ENCODE data around the gene PXT1. TPM values are rescaled to one million over a fixed set of nuclear protein-coding genes. Genes with fewer than 3 reads are reported as not detected.

Gene PXT1
- total and polyA plus RNA-seq, 9 of the 15 experiments (the other 6 are each of a cell fraction or from before 2014, with no cell fraction given) = 0.09 to 0.11 (median 0.10) TPM; not detected in 5

DNA sequence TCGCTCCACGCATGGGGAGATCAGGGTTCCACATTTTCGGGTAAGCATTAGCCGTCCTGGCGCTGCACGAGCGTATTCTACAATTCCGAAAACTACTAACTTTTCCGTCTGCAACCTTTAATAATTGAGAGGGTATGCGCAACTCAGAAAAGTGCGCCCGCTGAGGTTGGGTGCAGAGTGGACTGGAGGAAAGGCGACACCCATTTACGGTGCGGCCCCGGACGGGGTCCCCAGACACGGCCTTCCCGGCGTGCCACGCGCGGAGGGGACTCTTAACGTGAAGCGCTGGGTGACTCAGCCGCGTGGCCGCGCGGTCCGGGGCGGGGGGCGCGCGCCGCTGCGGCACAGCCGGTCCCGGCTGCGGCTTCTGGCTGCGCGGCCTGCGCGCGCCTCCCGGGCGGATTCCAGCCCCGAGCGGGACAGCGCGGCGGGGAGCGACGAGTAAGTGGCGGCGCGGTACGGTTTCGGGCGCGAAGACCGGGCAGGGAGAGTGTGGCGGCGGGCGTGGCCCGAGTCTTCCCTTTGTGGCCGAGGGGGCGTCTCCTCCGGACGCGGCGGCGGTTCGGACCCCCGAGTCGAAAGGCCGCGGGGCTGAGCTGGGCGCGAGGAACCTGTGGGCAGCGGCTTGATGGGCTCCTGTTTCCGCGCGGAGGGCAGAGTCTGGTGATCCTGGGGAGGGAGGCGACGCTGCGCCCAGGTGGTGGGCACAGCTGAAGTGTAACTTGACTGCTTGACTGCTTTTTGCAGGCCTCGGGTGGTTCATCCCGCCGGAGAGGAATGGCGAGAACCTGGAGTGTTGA lies at the start of gene PXT1, which contains the start of gene KCTD20 (continued):
- TF ChIP-seq, protein P1, sequence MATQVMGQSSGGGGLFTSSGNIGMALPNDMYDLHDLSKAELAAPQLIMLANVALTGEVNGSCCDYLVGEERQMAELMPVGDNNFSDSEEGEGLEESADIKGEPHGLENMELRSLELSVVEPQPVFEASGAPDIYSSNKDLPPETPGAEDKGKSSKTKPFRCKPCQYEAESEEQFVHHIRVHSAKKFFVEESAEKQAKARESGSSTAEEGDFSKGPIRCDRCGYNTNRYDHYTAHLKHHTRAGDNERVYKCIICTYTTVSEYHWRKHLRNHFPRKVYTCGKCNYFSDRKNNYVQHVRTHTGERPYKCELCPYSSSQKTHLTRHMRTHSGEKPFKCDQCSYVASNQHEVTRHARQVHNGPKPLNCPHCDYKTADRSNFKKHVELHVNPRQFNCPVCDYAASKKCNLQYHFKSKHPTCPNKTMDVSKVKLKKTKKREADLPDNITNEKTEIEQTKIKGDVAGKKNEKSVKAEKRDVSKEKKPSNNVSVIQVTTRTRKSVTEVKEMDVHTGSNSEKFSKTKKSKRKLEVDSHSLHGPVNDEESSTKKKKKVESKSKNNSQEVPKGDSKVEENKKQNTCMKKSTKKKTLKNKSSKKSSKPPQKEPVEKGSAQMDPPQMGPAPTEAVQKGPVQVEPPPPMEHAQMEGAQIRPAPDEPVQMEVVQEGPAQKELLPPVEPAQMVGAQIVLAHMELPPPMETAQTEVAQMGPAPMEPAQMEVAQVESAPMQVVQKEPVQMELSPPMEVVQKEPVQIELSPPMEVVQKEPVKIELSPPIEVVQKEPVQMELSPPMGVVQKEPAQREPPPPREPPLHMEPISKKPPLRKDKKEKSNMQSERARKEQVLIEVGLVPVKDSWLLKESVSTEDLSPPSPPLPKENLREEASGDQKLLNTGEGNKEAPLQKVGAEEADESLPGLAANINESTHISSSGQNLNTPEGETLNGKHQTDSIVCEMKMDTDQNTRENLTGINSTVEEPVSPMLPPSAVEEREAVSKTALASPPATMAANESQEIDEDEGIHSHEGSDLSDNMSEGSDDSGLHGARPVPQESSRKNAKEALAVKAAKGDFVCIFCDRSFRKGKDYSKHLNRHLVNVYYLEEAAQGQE (IDR thresholded peaks at IDR 0.05; ENCODE audit: borderline replicate concordance) = peak; percentile 40
- TF ChIP-seq, protein P1 (CRISPR knock-in tag; IDR thresholded peaks at IDR 0.05; ENCODE audit: low read depth) = peak; percentile 81; the same call in 1 of the 2 replicates
- TF ChIP-seq EGR1 (conservative IDR thresholded peaks at IDR 0.05) = no peak
- no peak for TF ChIP-seq NELFE (IDR thresholded peaks at IDR 0.05; ENCODE audit: insufficient read depth, insufficient read length)
- peak; percentile 65 for TF ChIP-seq HCFC1 (IDR thresholded peaks at IDR 0.05; ENCODE audit: low read depth, low read length)
- TF ChIP-seq JUNB (CRISPR knock-in tag; conservative IDR thresholded peaks at IDR 0.05) = peak; percentile 81
- TF ChIP-seq EP300 (IDR thresholded peaks at IDR 0.05; ENCODE audit: low read length) = peak; percentile 75
- TF ChIP-seq, protein P2, sequence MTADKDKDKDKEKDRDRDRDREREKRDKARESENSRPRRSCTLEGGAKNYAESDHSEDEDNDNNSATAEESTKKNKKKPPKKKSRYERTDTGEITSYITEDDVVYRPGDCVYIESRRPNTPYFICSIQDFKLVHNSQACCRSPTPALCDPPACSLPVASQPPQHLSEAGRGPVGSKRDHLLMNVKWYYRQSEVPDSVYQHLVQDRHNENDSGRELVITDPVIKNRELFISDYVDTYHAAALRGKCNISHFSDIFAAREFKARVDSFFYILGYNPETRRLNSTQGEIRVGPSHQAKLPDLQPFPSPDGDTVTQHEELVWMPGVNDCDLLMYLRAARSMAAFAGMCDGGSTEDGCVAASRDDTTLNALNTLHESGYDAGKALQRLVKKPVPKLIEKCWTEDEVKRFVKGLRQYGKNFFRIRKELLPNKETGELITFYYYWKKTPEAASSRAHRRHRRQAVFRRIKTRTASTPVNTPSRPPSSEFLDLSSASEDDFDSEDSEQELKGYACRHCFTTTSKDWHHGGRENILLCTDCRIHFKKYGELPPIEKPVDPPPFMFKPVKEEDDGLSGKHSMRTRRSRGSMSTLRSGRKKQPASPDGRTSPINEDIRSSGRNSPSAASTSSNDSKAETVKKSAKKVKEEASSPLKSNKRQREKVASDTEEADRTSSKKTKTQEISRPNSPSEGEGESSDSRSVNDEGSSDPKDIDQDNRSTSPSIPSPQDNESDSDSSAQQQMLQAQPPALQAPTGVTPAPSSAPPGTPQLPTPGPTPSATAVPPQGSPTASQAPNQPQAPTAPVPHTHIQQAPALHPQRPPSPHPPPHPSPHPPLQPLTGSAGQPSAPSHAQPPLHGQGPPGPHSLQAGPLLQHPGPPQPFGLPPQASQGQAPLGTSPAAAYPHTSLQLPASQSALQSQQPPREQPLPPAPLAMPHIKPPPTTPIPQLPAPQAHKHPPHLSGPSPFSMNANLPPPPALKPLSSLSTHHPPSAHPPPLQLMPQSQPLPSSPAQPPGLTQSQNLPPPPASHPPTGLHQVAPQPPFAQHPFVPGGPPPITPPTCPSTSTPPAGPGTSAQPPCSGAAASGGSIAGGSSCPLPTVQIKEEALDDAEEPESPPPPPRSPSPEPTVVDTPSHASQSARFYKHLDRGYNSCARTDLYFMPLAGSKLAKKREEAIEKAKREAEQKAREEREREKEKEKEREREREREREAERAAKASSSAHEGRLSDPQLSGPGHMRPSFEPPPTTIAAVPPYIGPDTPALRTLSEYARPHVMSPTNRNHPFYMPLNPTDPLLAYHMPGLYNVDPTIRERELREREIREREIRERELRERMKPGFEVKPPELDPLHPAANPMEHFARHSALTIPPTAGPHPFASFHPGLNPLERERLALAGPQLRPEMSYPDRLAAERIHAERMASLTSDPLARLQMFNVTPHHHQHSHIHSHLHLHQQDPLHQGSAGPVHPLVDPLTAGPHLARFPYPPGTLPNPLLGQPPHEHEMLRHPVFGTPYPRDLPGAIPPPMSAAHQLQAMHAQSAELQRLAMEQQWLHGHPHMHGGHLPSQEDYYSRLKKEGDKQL (CRISPR knock-in tag; IDR thresholded peaks at IDR 0.05; ENCODE audit: borderline replicate concordance) = no peak
- TF ChIP-seq ZSCAN32 (CRISPR knock-in tag; IDR thresholded peaks at IDR 0.05) = no peak
- TF ChIP-seq HNRNPH1 (optimal IDR thresholded peaks at IDR 0.05; ENCODE audit: low read depth, low read length) = no peak
- TF ChIP-seq, protein P3, sequence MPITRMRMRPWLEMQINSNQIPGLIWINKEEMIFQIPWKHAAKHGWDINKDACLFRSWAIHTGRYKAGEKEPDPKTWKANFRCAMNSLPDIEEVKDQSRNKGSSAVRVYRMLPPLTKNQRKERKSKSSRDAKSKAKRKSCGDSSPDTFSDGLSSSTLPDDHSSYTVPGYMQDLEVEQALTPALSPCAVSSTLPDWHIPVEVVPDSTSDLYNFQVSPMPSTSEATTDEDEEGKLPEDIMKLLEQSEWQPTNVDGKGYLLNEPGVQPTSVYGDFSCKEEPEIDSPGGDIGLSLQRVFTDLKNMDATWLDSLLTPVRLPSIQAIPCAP (CRISPR knock-in tag; IDR thresholded peaks at IDR 0.05; ENCODE audit: borderline replicate concordance) = no peak
- TF ChIP-seq COPS2 (conservative IDR thresholded peaks at IDR 0.05) = no peak
